ENCODE data around the gene TLCD3B. TPM values are rescaled to one million over a fixed set of nuclear protein-coding genes. Genes with fewer than 3 reads are reported as not detected.

Gene TLCD3B
- total RNA-seq, 4 donors from 2014 or later, result not detected

- peak; percentile 85 to 97 for DNase-seq (ENCODE audit: low spot score in 2 of 2)
- WGBS, 2 donors, result 0% methylated on average over 47 to 53 of the region's 53 CpGs
- intact Hi-C loops (cut with DNase I; ENCODE audit: low total_unique reads), result no loop called here
- no peak for TF ChIP-seq POLR2A (IDR thresholded peaks at IDR 0.05)
- no peak for TF ChIP-seq CTCF (IDR thresholded peaks at IDR 0.05)
- H3K4me3 ChIP-seq (ENCODE audit: low read depth, poor library complexity, severe bottlenecking), result peak within 1 kb of the TSS; percentile 74
These were observed 35.7 kb downstream of the TLCD3B start, which contains the start of gene HIRIP3 for GRCh38 chr16:29995324-29995910. Gene HIRIP3 (minus strand): TSS chr16:29995617. CDS start chr16:29995605, 12 bp downstream.

- peak in 1 of 2 donors; percentile 56 for DNase-seq (ENCODE audit: low spot score in 2 of 2)
- peak overlapping the region; percentile 74 for H3K4me3 ChIP-seq (ENCODE audit: low read depth, poor library complexity, severe bottlenecking)
- TF ChIP-seq POLR2A (IDR thresholded peaks at IDR 0.05) (no peak), CTCF (IDR thresholded peaks at IDR 0.05) (no peak)
- intact Hi-C loops (cut with DNase I; ENCODE audit: low total_unique reads), result no loop called here
- 9 to 10% methylated on average over 21 to 24 of the region's 24 CpGs for WGBS, 2 donors
These were observed 36.3 kb downstream of the TLCD3B start for GRCh38 chr16:29994600-29995323.

- no peak for DNase-seq (ENCODE audit: low spot score in 2 of 2)
- intact Hi-C loops (cut with DNase I; ENCODE audit: low total_unique reads), result no loop called here
- 80 to 85% methylated on average over 9 of the region's 9 CpGs for WGBS, 2 donors
These were observed 37.0 kb downstream of the TLCD3B start for GRCh38 chr16:29993903-29994599.

GRCh38 chr16:29993191-29993902 is 37.7 kb downstream of the TLCD3B start:
- 83 to 91% methylated on average over 22 to 25 of the region's 25 CpGs for WGBS, 2 donors
- DNase-seq (ENCODE audit: low spot score in 2 of 2), result no peak
- H3K4me3 ChIP-seq (ENCODE audit: low read depth, poor library complexity, severe bottlenecking), result no peak overlapping the region
- intact Hi-C loops (cut with DNase I; ENCODE audit: low total_unique reads), result no loop called here
- TF ChIP-seq CTCF (IDR thresholded peaks at IDR 0.05) (no peak), POLR2A (IDR thresholded peaks at IDR 0.05) (no peak)

More at GRCh38 chr16:29993903-29994599, 37.0 kb downstream of the TLCD3B start:
- TF ChIP-seq POLR2A (IDR thresholded peaks at IDR 0.05) (no peak), CTCF (IDR thresholded peaks at IDR 0.05) (no peak)
- H3K4me3 ChIP-seq (ENCODE audit: low read depth, poor library complexity, severe bottlenecking), result no peak overlapping the region

GRCh38 chr16:29992344-29992967 is 38.6 kb downstream of the TLCD3B start:
- H3K4me3 ChIP-seq (ENCODE audit: low read depth, poor library complexity, severe bottlenecking), result no peak overlapping the region
- WGBS, 2 donors, result 52 to 56% methylated on average over 7 of the region's 7 CpGs
- no peak for DNase-seq (ENCODE audit: low spot score in 2 of 2)
- TF ChIP-seq POLR2A (IDR thresholded peaks at IDR 0.05), result no peak
- no peak for TF ChIP-seq CTCF (IDR thresholded peaks at IDR 0.05)
- intact Hi-C loops (cut with DNase I; ENCODE audit: low total_unique reads), result no loop called here
